ENCODE results near the gene STRIP2.

The STRIP2 gene

DNA sequence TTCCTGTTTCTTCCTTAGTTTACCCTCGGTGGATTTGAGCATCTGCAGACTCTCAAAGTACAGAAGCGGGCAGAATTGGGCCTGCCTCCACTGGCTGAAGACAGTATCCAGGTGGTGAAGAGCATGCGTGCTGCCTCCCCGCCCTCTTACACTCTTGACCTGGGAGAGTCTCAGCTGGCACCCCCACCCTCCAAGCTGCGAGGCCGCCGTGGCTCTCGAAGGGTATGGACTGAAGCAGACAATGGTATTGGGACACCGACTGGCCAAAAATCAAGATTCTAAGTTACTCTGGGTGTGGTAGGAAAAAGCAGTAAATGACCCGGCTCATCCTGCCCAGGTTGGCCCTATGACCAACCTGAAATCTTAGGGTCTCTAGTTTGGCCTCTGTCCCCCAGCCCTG, 22.2 kb downstream of the STRIP2 start:
- FAIRE-seq, result no peak
- TF ChIP-seq, protein P1, sequence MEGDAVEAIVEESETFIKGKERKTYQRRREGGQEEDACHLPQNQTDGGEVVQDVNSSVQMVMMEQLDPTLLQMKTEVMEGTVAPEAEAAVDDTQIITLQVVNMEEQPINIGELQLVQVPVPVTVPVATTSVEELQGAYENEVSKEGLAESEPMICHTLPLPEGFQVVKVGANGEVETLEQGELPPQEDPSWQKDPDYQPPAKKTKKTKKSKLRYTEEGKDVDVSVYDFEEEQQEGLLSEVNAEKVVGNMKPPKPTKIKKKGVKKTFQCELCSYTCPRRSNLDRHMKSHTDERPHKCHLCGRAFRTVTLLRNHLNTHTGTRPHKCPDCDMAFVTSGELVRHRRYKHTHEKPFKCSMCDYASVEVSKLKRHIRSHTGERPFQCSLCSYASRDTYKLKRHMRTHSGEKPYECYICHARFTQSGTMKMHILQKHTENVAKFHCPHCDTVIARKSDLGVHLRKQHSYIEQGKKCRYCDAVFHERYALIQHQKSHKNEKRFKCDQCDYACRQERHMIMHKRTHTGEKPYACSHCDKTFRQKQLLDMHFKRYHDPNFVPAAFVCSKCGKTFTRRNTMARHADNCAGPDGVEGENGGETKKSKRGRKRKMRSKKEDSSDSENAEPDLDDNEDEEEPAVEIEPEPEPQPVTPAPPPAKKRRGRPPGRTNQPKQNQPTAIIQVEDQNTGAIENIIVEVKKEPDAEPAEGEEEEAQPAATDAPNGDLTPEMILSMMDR (IDR thresholded peaks at IDR 0.05; ENCODE audit: insufficient read depth, missing control alignments), result no peak
- no peak for DNase-seq (ENCODE audit: insufficient read length, low spot score)

DNA sequence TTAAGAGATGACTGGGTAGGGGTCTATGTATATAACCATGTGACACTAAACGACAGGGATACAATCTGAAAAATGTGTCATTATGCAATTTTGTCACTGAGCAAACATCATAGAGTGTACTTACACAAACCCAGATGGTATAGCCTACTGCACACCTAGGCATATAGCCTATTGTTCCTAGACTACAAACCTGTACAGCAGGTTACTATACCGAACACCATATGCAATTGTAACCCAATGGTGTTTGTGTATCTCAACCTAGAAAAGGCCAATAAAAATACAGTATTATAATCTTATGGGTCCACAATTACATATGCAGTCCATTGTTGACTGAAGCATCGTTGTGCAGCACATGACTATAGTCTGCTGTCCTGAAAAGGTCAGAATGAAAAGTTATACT, 22.9 kb downstream of the STRIP2 start:
- no peak for DNase-seq (ENCODE audit: insufficient read length, low spot score)
- no peak for FAIRE-seq
- TF ChIP-seq, protein P1 (IDR thresholded peaks at IDR 0.05; ENCODE audit: insufficient read depth, missing control alignments), result no peak

DNA sequence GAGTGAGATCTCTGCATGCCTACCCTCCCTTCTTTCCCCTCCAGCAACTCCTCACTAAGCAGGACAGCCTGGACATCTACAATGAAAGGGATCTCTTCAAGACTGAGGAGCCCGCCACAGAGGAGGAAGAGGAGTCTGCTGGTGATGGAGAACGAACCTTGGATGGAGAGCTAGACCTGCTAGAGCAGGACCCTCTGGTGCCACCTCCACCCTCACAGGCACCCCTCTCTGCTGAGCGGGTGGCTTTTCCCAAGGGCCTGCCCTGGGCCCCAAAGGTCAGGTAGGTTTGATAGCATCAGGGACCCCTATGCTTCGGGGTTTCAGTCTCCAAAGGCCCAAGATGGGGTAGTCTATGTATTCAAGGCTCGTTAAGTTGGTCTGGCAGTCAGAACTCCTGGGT, 23.9 kb downstream of the STRIP2 start:
- DNase-seq (ENCODE audit: insufficient read length, low spot score) (no peak), FAIRE-seq (no peak)
- TF ChIP-seq, protein P1 (IDR thresholded peaks at IDR 0.05; ENCODE audit: insufficient read depth, missing control alignments), result no peak

- FAIRE-seq (no peak), DNase-seq (ENCODE audit: insufficient read length, low spot score) (no peak)
Measured at GRCh38 chr7:129461809-129462208, 27.6 kb downstream of the STRIP2 start.

DNA sequence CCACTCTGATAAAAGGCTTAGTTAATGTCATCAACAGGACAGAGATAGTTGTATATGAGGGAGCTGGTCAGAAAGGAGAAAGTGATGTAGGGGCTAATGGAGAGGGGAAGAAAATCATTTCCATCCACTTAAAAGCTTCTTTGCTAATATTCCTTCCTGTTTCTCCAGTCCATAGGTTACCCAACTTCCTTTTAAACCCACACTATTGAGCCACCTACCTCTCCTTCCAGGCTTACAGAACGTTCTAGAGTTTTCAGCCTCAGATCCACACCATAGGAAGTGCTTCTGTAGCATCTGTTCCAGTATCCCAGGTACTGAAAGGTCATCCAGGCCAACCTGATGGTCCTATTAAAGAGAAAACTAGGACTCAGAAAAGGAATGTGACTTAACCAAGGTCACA, 28.2 kb downstream of the STRIP2 start:
- TF ChIP-seq, protein P1 (IDR thresholded peaks at IDR 0.05; ENCODE audit: insufficient read depth, missing control alignments), result no peak
- DNase-seq (ENCODE audit: insufficient read length, low spot score) (no peak), FAIRE-seq (no peak)

More at GRCh38 chr7:129461809-129462208, 27.6 kb downstream of the STRIP2 start:
- TF ChIP-seq, protein P1 (IDR thresholded peaks at IDR 0.05; ENCODE audit: insufficient read depth, missing control alignments), result no peak

DNA sequence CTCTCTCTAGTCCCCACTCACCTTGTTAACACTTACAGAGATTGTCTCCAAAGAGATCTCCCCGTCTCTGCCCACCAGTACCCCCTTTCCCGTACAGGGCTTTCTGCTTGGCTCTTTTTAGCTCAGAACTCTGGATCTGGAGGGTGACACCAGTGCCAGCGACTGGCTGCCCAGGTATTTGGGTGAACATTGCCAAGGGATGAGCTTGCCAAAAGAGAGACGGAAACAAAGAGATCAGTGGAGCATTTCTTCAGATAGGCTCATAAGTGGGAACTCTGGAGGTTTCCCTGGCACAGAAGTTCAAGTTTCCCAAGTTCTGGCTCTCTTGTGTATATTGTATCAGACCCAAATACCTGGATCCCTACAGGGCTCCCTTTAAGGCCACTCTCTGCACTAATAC, 30.0 kb downstream of the STRIP2 start:
- DNase-seq (ENCODE audit: insufficient read length, low spot score), result no peak
- FAIRE-seq, result no peak
- TF ChIP-seq, protein P1 (IDR thresholded peaks at IDR 0.05; ENCODE audit: insufficient read depth, missing control alignments), result no peak

DNA sequence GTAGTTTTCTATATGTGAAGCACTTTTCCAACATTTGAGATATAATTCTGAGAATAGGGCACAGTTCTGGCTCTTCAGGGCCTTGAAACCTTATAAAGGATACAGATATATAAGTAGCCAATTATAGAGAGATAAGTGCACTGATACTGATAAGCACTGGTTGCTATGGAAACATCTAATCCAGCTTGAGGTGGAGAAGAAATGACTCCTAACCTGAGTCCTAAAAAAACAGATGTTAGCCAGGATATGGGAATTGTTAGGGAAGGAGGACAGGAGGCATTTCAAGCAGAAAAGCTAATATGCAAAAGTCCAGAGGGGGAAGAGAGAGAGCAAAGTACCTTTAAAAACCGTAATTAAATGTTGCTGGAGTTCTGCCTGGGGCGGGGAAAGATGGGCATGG, 30.8 kb downstream of the STRIP2 start:
- TF ChIP-seq, protein P1 (IDR thresholded peaks at IDR 0.05; ENCODE audit: insufficient read depth, missing control alignments), result no peak
- FAIRE-seq (no peak), DNase-seq (ENCODE audit: insufficient read length, low spot score) (no peak)
